Endothelial cell of umbilical vein (primary cell): ENCODE results near the gene ENGASE.

ENCODE experiments used
- EZH2 ChIP-seq: IDR thresholded peaks from 2 replicates; pipeline ENCODE4 v1.6.1; 2012; ENCODE audit warnings: borderline replicate concordance, low read depth, mild to moderate bottlenecking, moderate library complexity, low read length, inconsistent platforms; ENCODE audit not compliant: severe bottlenecking
- MAX ChIP-seq: IDR thresholded peaks from 2 replicates; pipeline ENCODE4 v1.6.1; 2011; ENCODE audit not compliant: insufficient read depth, insufficient read length
- MYC ChIP-seq: IDR thresholded peaks from one replicate; pipeline ENCODE4 v1.6.1; 2011; ENCODE audit warnings: mild to moderate bottlenecking, low read depth, low read length
- POLR2A ChIP-seq: IDR thresholded peaks from 2 replicates; pipeline ENCODE4 v1.6.1; 2012; ENCODE audit warnings: low read depth, mild to moderate bottlenecking, control low read depth, low read length
- POLR2AphosphoS5 ChIP-seq: IDR thresholded peaks from 2 replicates; pipeline ENCODE4 v1.6.1; 2012; ENCODE audit warnings: low read depth, mild to moderate bottlenecking, control low read depth, low read length, moderate library complexity; ENCODE audit not compliant: insufficient read depth
- TF ChIP-seq, protein P1 (sequence below), 2 donors: IDR thresholded peaks; 1 replicate in 1 of 2; 2 replicates in 1 of 2; pipeline ENCODE4 v1.5.1; 2011; ENCODE audit warnings: low read length in 2 of 2, mild to moderate bottlenecking in 2 of 2, moderate library complexity in 2 of 2, control low read depth in 1 of 2, inconsistent platforms in 1 of 2, low read depth in 1 of 2; ENCODE audit not compliant: insufficient read depth in 1 of 2; ENCODE audit errors: extremely low read depth in 1 of 2

DNA sequence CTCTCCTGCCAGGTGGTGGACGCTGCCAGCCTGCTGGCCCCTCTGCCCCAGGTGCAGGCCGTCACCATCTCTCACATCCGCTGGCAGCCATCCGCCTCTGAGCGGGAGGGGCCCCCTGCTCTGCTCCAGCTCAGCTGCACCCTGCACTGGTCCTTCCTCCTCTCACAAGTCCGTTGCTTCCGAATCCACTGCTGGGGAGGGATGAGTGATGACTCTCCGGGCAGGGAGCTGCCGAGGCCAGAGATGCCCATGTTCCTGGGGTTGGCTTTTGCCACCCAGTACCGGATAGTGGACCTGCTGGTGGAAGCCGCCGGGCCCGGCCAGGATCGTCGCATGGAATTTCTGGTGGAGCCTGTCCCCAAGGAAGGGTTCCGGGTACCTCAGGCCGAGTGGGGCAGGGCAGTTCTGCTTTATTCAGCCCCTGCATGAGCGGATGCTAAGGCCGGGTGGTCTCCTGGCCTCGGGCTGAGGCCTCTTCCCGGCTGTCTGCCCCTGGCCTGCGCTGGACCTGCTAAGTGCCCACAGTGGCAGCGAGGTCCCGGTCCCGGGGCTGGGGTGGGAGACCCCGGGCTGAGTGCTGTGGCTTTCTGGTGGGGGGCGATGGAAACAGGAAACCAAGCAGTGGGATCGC, 11.4 kb downstream of the ENGASE start:
- TF ChIP-seq, protein P1, sequence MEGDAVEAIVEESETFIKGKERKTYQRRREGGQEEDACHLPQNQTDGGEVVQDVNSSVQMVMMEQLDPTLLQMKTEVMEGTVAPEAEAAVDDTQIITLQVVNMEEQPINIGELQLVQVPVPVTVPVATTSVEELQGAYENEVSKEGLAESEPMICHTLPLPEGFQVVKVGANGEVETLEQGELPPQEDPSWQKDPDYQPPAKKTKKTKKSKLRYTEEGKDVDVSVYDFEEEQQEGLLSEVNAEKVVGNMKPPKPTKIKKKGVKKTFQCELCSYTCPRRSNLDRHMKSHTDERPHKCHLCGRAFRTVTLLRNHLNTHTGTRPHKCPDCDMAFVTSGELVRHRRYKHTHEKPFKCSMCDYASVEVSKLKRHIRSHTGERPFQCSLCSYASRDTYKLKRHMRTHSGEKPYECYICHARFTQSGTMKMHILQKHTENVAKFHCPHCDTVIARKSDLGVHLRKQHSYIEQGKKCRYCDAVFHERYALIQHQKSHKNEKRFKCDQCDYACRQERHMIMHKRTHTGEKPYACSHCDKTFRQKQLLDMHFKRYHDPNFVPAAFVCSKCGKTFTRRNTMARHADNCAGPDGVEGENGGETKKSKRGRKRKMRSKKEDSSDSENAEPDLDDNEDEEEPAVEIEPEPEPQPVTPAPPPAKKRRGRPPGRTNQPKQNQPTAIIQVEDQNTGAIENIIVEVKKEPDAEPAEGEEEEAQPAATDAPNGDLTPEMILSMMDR (IDR thresholded peaks at IDR 0.05; ENCODE audit: extremely low read depth in 1 of 2, insufficient read depth in 1 of 2, low read depth in 1 of 2, low read length in 2 of 2) = no peak
- no peak for TF ChIP-seq POLR2A
- no peak for TF ChIP-seq MYC
- TF ChIP-seq EZH2 = no peak
- no peak for TF ChIP-seq MAX
- TF ChIP-seq POLR2AphosphoS5 = no peak
